GM12891 (cell line): ENCODE measurements around the gene CALN1.

Source experiments
- PAX5 ChIP-seq: IDR thresholded peaks from 2 replicates; pipeline ENCODE4 v1.6.1; 2011; ENCODE audit warnings: low read length, moderate library complexity, mild to moderate bottlenecking; ENCODE audit not compliant: insufficient read depth, severe bottlenecking
- POLR2A ChIP-seq: IDR thresholded peaks from 2 replicates; pipeline ENCODE4 v1.6.1; 2011; ENCODE audit warnings: low read depth, low read length, control low read depth
- POLR2AphosphoS5 ChIP-seq: IDR thresholded peaks from 2 replicates; pipeline ENCODE4 v1.6.1; 2011; ENCODE audit warnings: low read depth, low read length, control low read depth
- POU2F2 ChIP-seq: IDR thresholded peaks from 2 replicates; pipeline ENCODE4 v1.6.1; 2011; ENCODE audit warnings: low read depth, mild to moderate bottlenecking, control low read depth, low read length, moderate library complexity
- TAF1 ChIP-seq: IDR thresholded peaks from 2 replicates; pipeline ENCODE4 v1.6.1; 2011; ENCODE audit warnings: low read depth, low read length, control low read depth

- TF ChIP-seq POU2F2 (no peak), POLR2AphosphoS5 (no peak), POLR2A (no peak), TAF1 (no peak), PAX5 (no peak)
Observed at GRCh38 chr7:71974611-71975010, 437.5 kb downstream of the CALN1 start.
